HepG2 (cell line): ENCODE data around the gene LEPR. TPM values are rescaled to one million over a fixed set of nuclear protein-coding genes. Genes with fewer than 3 reads are reported as not detected.

ENCODE experiments used
- ATF7 ChIP-seq, 2 experiments: fragments of 450-650 bp in 1 of 2; sonication (generic) in 1 of 2; formaldehyde crosslinking in 1 of 2; IDR thresholded peaks; 2 replicates each; pipeline versions ENCODE4 v1.4.0 to v1.6.1; 2016 to 2020; ENCODE audit warnings: antibody characterized with exemption in 1 of 2, mild to moderate bottlenecking in 1 of 2, missing genetic modification reagents in 1 of 2
- CHD2 ChIP-seq: IDR thresholded peaks from 2 replicates; pipeline ENCODE4 v1.6.1; 2011; ENCODE audit warnings: low read depth, low read length, improper control_type of control experiment
- CSRNP1 ChIP-seq: sonication (generic); formaldehyde crosslinking; IDR thresholded peaks from 2 replicates; pipeline ENCODE4 v1.8.1; 2023; ENCODE audit warnings: mild to moderate bottlenecking, missing genetic modification reagents
- FOXA3 ChIP-seq: IDR thresholded peaks from 2 replicates; pipeline ENCODE4 v1.6.1; 2016; ENCODE audit warnings: missing genetic modification reagents, missing compliant biosample characterization
- GPBP1L1 ChIP-seq: sonication (generic); formaldehyde crosslinking; IDR thresholded peaks from 2 replicates; pipeline ENCODE4 v1.5.0; 2020; ENCODE audit warnings: mild to moderate bottlenecking, missing genetic modification reagents
- GPN1 ChIP-seq: sonication (generic); formaldehyde crosslinking; IDR thresholded peaks from 2 replicates; pipeline ENCODE4 v1.5.1; 2020; ENCODE audit warnings: missing genetic modification reagents, borderline replicate concordance
- MIER3 ChIP-seq: IDR thresholded peaks from 2 replicates; pipeline ENCODE4 v1.6.1; 2016; ENCODE audit warnings: missing compliant biosample characterization, borderline replicate concordance
- RCOR2 ChIP-seq: IDR thresholded peaks from 2 replicates; pipeline ENCODE4 v1.6.1; 2016; ENCODE audit warnings: missing biosample characterization, missing genetic modification reagents
- SAP130 ChIP-seq: IDR thresholded peaks from 2 replicates; pipeline ENCODE4 v1.6.1; 2016; ENCODE audit warnings: low read depth
- SOX5 ChIP-seq: IDR thresholded peaks from 2 replicates; pipeline ENCODE4 v1.6.1; 2016; ENCODE audit warnings: borderline replicate concordance
- SRSF9 ChIP-seq: fragments of 200-400 bp; formaldehyde crosslinking; IDR thresholded peaks from 2 replicates; pipeline ENCODE4 v1.6.1; 2018; ENCODE audit warnings: borderline replicate concordance, mild to moderate bottlenecking, low read depth, low read length; ENCODE audit not compliant: insufficient read depth, poor library complexity, severe bottlenecking
- ZFP62 ChIP-seq: sonication (generic); formaldehyde crosslinking; IDR thresholded peaks from 2 replicates; pipeline ENCODE4 v1.4.0; 2020; ENCODE audit warnings: missing genetic modification reagents
- ZSCAN25 ChIP-seq: sonication (generic); formaldehyde crosslinking; IDR thresholded peaks from 2 replicates; pipeline ENCODE4 v1.8.0; 2022; ENCODE audit warnings: mild to moderate bottlenecking, missing genetic modification reagents
- polyA plus RNA-seq, 8 experiments: library from polyadenylated mRNA; depleted of rRNA in 3 of 8; stranded (reverse) in 7 of 8; unstranded in 1 of 8; fragments of >200 nt; fragmentation: Illumina TruSeq in 4 of 8; extraction: Trizol in 4 of 8; gene quantifications; 2 replicates each; pipeline versions ENCODE4 v1.2.1 to v1.2.3, GENCODE V29; 2011 to 2016; ENCODE audit warnings: low read depth in 4 of 8, missing spikeins in 1 of 8, mixed read lengths in 1 of 8; ENCODE audit not compliant: insufficient read depth in 1 of 8
- total RNA-seq, 5 experiments: library from RNA; depleted of rRNA; stranded (reverse); fragments of >200 nt; fragmentation: Illumina TruSeq; extraction: Trizol; gene quantifications; 2 replicates each; pipeline ENCODE4 v1.2.3, GENCODE V29; 2016; ENCODE audit warnings: low read depth in 1 of 5
- TF ChIP-seq, protein P1 (sequence below), 2 experiments: sonication (generic) in 1 of 2; formaldehyde crosslinking in 1 of 2; IDR thresholded peaks; 2 replicates each; pipeline versions ENCODE4 v1.6.1 to v1.9.0; 2014 to 2022; ENCODE audit warnings: antibody characterized with exemption in 1 of 2, borderline replicate concordance in 1 of 2, inconsistent platforms in 1 of 2, low read depth in 1 of 2, missing genetic modification reagents in 1 of 2
- TF ChIP-seq, protein P2 (sequence below): IDR thresholded peaks from 2 replicates; pipeline ENCODE4 v1.6.1; 2016; ENCODE audit warnings: low read depth, borderline replicate concordance
- TF ChIP-seq, protein P3 (sequence below): sonication (generic); formaldehyde crosslinking; IDR thresholded peaks from 2 replicates; pipeline ENCODE4 v1.9.0; 2021; ENCODE audit warnings: missing genetic modification reagents, borderline replicate concordance

The LEPR gene
- total and polyA plus RNA-seq, 2 of the 13 experiments (the other 11 are each of a cell fraction or from before 2014, with no cell fraction given), result 0.60 to 1.7 TPM

DNA sequence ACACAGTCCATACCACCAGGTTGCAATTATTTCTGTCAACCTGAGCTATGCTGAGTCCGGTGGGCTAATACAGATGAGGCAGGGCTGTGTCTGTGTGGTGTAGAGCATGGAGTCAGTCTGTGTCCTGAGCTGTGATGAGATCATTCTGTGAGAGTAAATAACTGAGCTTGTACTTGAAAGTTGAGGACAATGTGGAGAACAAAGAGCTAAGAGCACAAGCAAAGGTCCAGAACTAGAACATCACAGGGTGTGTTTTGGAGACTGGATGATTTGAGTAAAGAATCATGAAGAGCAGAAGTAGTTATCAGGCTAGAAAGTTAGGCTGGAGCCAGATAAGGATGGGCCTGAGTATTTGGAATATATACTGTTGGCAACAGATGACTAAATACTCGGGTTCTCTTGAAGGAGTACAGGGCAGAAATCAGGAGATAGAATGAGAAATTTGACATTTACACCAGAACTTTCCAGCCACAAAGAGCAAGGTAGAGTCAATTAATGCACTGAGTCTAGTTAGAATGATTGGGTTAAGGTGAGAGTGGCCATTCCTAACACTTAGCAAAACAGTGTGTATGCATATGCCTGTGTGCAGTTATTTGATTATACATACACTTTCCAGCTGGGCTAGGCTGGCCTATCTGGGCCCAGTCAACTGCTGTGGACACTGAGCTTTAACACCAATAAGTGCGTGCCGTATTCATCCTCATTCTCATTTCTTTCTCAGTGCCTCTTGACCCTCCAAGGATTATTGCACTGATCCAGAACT is 48.8 kb downstream of the LEPR start (continued):
- TF ChIP-seq GPBP1L1 (CRISPR knock-in tag) (no peak), ZFP62 (CRISPR knock-in tag) (no peak), GPN1 (CRISPR knock-in tag) (no peak), MIER3 (CRISPR knock-in tag) (0 out of 2 replicates have a peak, but pooled peaks have one; percentile 11), CSRNP1 (CRISPR knock-in tag) (no peak), CHD2 (no peak), FOXA3 (CRISPR knock-in tag) (peak; percentile 55), SOX5 (CRISPR knock-in tag) (peak; percentile 77), ATF7 (IDR thresholded peaks at IDR 0.05) (peak; percentile 30; the same call in 1 of the 2 replicates), ATF7 (CRISPR knock-in tag; IDR thresholded peaks at IDR 0.05) (no peak; the same call in 1 of the 2 replicates), SAP130 (CRISPR knock-in tag) (peak; percentile 17; the same call in 1 of the 2 replicates), ZSCAN25 (CRISPR knock-in tag) (no peak), RCOR2 (CRISPR knock-in tag) (no peak), SRSF9 (no peak)
- TF ChIP-seq, protein P1, sequence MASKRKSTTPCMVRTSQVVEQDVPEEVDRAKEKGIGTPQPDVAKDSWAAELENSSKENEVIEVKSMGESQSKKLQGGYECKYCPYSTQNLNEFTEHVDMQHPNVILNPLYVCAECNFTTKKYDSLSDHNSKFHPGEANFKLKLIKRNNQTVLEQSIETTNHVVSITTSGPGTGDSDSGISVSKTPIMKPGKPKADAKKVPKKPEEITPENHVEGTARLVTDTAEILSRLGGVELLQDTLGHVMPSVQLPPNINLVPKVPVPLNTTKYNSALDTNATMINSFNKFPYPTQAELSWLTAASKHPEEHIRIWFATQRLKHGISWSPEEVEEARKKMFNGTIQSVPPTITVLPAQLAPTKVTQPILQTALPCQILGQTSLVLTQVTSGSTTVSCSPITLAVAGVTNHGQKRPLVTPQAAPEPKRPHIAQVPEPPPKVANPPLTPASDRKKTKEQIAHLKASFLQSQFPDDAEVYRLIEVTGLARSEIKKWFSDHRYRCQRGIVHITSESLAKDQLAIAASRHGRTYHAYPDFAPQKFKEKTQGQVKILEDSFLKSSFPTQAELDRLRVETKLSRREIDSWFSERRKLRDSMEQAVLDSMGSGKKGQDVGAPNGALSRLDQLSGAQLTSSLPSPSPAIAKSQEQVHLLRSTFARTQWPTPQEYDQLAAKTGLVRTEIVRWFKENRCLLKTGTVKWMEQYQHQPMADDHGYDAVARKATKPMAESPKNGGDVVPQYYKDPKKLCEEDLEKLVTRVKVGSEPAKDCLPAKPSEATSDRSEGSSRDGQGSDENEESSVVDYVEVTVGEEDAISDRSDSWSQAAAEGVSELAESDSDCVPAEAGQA (IDR thresholded peaks at IDR 0.05; ENCODE audit: low read depth), result no peak
- TF ChIP-seq, protein P1 (CRISPR knock-in tag; IDR thresholded peaks at IDR 0.05; ENCODE audit: borderline replicate concordance), result no peak
- TF ChIP-seq, protein P2, sequence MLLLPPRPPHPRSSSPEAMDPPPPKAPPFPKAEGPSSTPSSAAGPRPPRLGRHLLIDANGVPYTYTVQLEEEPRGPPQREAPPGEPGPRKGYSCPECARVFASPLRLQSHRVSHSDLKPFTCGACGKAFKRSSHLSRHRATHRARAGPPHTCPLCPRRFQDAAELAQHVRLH, result no peak
- TF ChIP-seq, protein P3, sequence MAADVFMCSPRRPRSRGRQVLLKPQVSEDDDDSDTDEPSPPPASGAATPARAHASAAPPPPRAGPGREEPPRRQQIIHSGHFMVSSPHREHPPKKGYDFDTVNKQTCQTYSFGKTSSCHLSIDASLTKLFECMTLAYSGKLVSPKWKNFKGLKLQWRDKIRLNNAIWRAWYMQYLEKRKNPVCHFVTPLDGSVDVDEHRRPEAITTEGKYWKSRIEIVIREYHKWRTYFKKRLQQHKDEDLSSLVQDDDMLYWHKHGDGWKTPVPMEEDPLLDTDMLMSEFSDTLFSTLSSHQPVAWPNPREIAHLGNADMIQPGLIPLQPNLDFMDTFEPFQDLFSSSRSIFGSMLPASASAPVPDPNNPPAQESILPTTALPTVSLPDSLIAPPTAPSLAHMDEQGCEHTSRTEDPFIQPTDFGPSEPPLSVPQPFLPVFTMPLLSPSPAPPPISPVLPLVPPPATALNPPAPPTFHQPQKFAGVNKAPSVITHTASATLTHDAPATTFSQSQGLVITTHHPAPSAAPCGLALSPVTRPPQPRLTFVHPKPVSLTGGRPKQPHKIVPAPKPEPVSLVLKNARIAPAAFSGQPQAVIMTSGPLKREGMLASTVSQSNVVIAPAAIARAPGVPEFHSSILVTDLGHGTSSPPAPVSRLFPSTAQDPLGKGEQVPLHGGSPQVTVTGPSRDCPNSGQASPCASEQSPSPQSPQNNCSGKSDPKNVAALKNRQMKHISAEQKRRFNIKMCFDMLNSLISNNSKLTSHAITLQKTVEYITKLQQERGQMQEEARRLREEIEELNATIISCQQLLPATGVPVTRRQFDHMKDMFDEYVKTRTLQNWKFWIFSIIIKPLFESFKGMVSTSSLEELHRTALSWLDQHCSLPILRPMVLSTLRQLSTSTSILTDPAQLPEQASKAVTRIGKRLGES, result no peak
